ENCODE measurements around the gene TMCO4. TPM values are rescaled to one million over a fixed set of nuclear protein-coding genes. Genes with fewer than 3 reads are reported as not detected.

The TMCO4 gene
- total and polyA plus RNA-seq, 2 donors (not counting 3 experiments of a cell fraction or from before 2014, with no cell fraction given) = 7.6 to 10.3 TPM

GRCh38 chr1:19775831-19776230 lies 23.9 kb downstream of the TMCO4 start:
- H3K9ac ChIP-seq (replicated peaks; ENCODE audit: extremely low read depth, insufficient read depth, low read length) = no peak overlapping the region
- H4K20me1 ChIP-seq (replicated peaks; ENCODE audit: control insufficient read depth, extremely low read depth, insufficient read depth, low read length) = no peaks in the 10 kb centered on the region
- no peak overlapping the region for H3K4me2 ChIP-seq (ENCODE audit: insufficient read depth, low read length)
- H3K27ac ChIP-seq (ENCODE audit: insufficient read depth, low read depth, low read length) = no peak overlapping the region
- no peak overlapping the region for H2AFZ ChIP-seq (ENCODE audit: low read depth, low read length)
- H3K9me1 ChIP-seq (replicated peaks; ENCODE audit: control insufficient read depth, extremely low read depth, insufficient read depth, low read length) = no peaks in the 10 kb centered on the region
- BruUV-seq (replicated peaks) = no TSS peak
- ChIA-PET POLR2A (no interaction called here), CTCF (interaction anchor here (1.1 kb wide), 1 partner anchor 14 kb away, joined by 3 read pairs; no protein-coding TSS in a partner anchor)
- H3K27me3 ChIP-seq (ENCODE audit: control insufficient read depth in 2 of 2, insufficient read depth in 2 of 2, low read length in 2 of 2) = no peaks in the 10 kb centered on the region
- H3K79me2 ChIP-seq (ENCODE audit: control insufficient read depth, insufficient read depth, low read length) = no peaks in the 10 kb centered on the region
- intact Hi-C loops (cut with micrococcal nuclease) (no loop called here), dilution Hi-C loops (cut with MboI; ENCODE audit: extremely low pct_ligation_motif_present, low sequenced_read_pairs) (no loop called here)
- H3K4me3 ChIP-seq (replicated peaks in 1 of 3; ENCODE audit: insufficient read depth in 1 of 3, low read depth in 1 of 3, low read length in 3 of 3) = no peak overlapping the region
- H3K9me3 ChIP-seq (replicated peaks; ENCODE audit: control insufficient read depth, insufficient read depth, low read length) = no peaks in the 10 kb centered on the region
- FAIRE-seq (no peak), DNase-seq (ENCODE audit: low read depth, low spot score) (no peak)
- no peaks in the 10 kb centered on the region for H3K4me1 ChIP-seq (ENCODE audit: control insufficient read depth, extremely low read depth, insufficient read depth, low read length)
- no peak for TF ChIP-seq GATA2 (IDR thresholded peaks at IDR 0.05; ENCODE audit: insufficient read depth, insufficient read length, low read depth, low read length)
- no peak for TF ChIP-seq FOS (IDR thresholded peaks at IDR 0.05; ENCODE audit: borderline replicate concordance, insufficient read depth, low read length)
- no peak for TF ChIP-seq EZH2 (IDR thresholded peaks at IDR 0.05; ENCODE audit: borderline replicate concordance, low read depth, low read length, severe bottlenecking)
- TF ChIP-seq CTCF (IDR thresholded peaks at IDR 0.05; ENCODE audit: extremely low read depth in 1 of 2, insufficient read depth in 1 of 2, low read depth in 1 of 2, low read length in 2 of 2) = no peak
- no peak for TF ChIP-seq JUN (IDR thresholded peaks at IDR 0.05; ENCODE audit: borderline replicate concordance, insufficient read depth, insufficient read length, low read depth)
- TF ChIP-seq POLR2AphosphoS5 (IDR thresholded peaks at IDR 0.05; ENCODE audit: insufficient read depth, low read depth, low read length) = no peak
- TF ChIP-seq POLR2A (IDR thresholded peaks at IDR 0.05; ENCODE audit: low read depth, low read length) = no peak
- no peak for TF ChIP-seq MYC (IDR thresholded peaks at IDR 0.05; ENCODE audit: low read depth, low read length)
- TF ChIP-seq MAX (IDR thresholded peaks at IDR 0.05; ENCODE audit: insufficient read depth, insufficient read length) = no peak
- H3K36me3 ChIP-seq (ENCODE audit: control insufficient read depth in 2 of 2, extremely low read depth in 1 of 2, insufficient read depth in 2 of 2, low read length in 2 of 2) = no peaks in the 10 kb centered on the region
